AG04449 (cell line): ENCODE results near the gene UMAD1.

Source experiments
- CTCF ChIA-PET: fragments of 350-600 bp; formaldehyde crosslinking; extraction: SDS; loops from one replicate; lab custom pipeline; 2021; ENCODE audit warnings: antibody characterized with exemption; lab: Yijun Ruan, JAX
- POLR2A ChIA-PET: fragments of 400-600, 350-600 bp; formaldehyde crosslinking; extraction: SDS; loops from one replicate; lab custom pipeline; 2020; ENCODE audit warnings: antibody characterized with exemption, inconsistent platforms; lab: Yijun Ruan, JAX
- DNase-seq: peaks from one replicate; pipeline ENCODE4 v3.0.0-alpha.2; 2010; ENCODE audit warnings: low read depth, low spot score
- H3K4me3 ChIP-seq: 2 replicates; pipeline ENCODE4 v1.5.1; 2011; ENCODE audit warnings: low read depth, mild to moderate bottlenecking, control low read depth, low read length
- TF ChIP-seq, protein P1 (sequence below): IDR thresholded peaks from one replicate; pipeline ENCODE4 v1.5.1; 2011; ENCODE audit warnings: mild to moderate bottlenecking, moderate library complexity, low read length, control low read depth, inconsistent platforms; ENCODE audit not compliant: insufficient read depth; ENCODE audit errors: missing control alignments

Gene UMAD1

DNA sequence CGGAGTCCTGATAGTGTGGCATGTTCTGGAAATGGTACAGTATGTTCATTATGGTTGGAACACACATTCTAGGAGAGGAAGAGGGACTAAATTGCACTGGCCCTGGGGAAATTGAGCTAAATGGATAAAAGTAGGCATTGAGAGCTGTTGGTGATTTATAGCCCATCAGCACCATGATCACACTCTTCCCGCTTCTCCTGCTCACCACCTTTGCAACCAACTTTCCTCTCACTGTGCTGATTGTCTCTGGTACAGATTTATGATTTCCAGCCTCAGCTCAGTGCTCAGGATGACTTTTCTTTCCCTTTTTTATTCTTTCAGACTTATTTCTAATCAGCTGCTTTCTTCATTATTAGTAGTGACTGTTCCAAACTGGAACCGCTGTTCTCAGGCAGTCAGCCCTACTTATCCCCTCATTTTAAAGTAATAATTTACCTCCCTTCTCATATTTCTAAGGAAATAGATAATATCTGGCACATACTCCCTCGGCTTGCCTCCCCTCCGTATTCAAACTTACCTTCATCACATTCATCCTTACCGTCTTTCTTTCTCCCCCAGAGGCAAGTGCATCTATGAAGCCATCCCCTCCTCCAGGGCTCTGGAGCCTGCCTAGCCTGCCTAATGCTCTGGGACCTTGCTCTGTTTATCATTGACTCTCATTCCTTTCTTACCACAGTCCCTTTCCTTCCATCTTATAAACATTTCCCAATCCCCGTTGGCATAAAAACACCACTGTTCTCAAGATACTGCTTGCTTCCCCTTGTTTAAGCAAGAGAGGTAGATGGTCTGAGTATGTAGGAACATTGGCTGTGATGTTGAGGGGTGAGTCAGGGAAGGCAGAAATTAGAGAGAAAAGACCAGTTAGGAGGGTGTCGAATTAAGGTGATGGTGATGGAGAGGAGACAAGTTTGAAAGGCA lies 129.4 kb downstream of the UMAD1 start:
- no peak for DNase-seq
- H3K4me3 ChIP-seq = no peak overlapping the region
- TF ChIP-seq, protein P1, sequence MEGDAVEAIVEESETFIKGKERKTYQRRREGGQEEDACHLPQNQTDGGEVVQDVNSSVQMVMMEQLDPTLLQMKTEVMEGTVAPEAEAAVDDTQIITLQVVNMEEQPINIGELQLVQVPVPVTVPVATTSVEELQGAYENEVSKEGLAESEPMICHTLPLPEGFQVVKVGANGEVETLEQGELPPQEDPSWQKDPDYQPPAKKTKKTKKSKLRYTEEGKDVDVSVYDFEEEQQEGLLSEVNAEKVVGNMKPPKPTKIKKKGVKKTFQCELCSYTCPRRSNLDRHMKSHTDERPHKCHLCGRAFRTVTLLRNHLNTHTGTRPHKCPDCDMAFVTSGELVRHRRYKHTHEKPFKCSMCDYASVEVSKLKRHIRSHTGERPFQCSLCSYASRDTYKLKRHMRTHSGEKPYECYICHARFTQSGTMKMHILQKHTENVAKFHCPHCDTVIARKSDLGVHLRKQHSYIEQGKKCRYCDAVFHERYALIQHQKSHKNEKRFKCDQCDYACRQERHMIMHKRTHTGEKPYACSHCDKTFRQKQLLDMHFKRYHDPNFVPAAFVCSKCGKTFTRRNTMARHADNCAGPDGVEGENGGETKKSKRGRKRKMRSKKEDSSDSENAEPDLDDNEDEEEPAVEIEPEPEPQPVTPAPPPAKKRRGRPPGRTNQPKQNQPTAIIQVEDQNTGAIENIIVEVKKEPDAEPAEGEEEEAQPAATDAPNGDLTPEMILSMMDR = no peak
- CTCF ChIA-PET = interaction anchor here (1.1 to 1.3 kb wide), 2 partner anchors 9 to 90 kb away, joined by 3 to 5 read pairs; no protein-coding TSS in a partner anchor
- POLR2A ChIA-PET = no interaction called here

DNA sequence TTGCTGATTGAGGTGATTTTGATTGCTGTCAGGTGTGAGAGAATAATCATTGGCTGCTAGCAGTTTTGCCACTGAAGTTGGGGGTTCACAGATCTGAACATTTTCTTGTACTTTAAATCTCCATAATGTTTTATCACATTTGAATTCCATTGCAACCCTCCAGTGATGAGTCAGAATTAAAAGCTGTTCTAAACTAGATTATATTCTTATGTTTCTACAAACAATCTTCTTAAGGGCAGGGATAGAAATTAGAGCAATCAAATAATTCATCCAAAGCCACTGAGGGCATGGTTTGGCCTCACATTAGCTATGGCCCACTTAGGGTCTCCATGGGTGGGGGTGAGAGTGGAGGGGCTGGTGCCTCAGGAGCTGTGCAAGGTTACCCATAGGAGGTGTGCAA lies 130.9 kb downstream of the UMAD1 start:
- no peak overlapping the region for H3K4me3 ChIP-seq
- TF ChIP-seq, protein P1 = no peak
- ChIA-PET CTCF (interaction anchor here (1.1 to 1.2 kb wide), 2 partner anchors 9 to 90 kb away, joined by 4 to 5 read pairs; no protein-coding TSS in a partner anchor), POLR2A (interaction anchor here (0.7 kb wide), 1 partner anchor 225 kb away, joined by 3 read pairs; no protein-coding TSS in a partner anchor)
- no peak for DNase-seq

DNA sequence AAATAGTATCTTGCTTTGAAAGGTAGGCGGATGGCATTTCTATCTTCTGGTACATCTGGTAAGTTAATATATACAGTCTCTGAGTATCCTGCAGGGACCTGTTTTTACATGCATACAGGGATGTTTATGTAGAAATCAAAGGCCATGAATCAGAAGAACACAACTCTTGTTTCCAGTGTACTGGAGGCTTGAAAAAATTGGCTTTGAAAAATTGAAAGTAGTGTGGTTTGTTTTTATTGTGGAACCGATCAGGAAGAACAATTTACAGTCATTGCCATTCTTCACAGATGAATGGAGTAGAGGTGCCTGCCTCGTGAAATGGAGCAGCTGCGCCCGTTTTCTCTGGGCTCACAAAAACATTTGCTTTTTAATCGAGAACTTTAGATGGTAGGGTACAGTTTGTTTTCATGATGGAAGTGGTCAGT lies 131.9 kb downstream of the UMAD1 start:
- no peak for DNase-seq
- TF ChIP-seq, protein P1 = no peak
- no peak overlapping the region for H3K4me3 ChIP-seq
- POLR2A ChIA-PET = no interaction called here
- CTCF ChIA-PET = interaction anchor here (1.4 kb wide), 1 partner anchor 92 kb away, joined by 4 read pairs; no protein-coding TSS in a partner anchor

DNA sequence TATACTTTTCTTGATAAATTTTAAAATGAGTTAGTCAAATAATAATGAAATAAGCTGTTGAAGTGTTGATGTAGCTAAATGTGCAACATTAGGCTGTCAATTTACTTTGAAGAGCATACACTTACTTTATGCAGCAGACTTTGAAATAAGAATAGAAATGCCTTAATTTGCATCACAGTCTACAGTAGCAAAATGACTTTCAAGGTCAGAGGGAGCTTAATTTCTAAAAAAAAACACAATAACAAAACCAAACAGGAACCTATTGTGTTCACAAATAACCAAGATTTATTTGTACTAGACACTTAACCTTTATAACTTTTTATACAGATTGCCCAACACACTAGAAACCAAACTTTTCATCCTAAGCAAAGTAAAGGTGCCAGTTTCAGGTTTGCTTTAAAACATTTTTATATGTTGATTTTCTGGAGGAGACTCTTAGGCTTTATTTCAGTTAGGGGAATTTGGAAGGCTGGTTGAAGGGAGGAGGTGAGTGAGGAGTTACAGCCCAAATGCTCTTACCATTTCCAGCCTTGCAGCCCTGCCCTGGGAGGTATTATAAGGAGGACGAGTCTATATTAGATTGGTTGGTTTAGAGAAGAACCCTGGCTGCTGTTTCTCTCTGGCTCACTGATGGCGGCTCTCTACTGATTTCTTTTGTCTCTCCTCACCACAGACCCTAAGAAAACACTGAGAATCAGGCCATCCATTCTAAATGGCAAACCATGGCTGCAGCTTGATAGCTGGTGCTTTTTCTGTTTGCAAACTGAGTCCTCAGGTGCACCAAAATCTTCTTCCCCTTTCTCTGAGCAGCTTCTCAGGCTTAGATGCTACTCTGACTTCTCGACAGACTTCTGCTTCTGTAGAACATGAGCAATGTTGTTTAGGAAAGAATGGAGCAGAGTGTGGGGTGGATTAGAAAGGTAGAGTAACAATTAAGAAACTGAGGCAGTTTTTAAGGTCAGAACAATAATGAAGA lies 133.1 kb downstream of the UMAD1 start:
- DNase-seq = no peak
- ChIA-PET CTCF (interaction anchor here (1.4 kb wide), 1 partner anchor 93 kb away, joined by 4 read pairs; no protein-coding TSS in a partner anchor), POLR2A (no interaction called here)
- TF ChIP-seq, protein P1 = no peak
- no peak overlapping the region for H3K4me3 ChIP-seq

DNA sequence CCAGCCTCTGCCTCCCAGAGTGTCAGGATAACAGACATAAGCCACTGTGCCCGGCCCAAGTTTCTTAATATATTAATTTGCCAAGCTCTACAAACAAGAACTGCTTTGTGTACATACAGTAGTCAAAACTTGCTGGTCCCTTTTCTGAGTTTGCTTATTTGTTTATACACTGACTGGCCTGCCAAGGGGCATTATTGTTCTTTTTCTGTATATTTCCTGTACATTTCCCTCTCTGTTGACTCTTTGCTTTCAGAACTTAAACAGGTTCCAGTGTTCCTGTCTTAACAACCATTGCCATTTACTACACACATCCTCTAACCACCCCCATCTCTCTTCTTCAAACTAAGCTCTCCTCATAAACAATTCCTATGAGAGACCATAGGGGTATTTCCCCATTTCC lies 139.3 kb downstream of the UMAD1 start:
- TF ChIP-seq, protein P1 = no peak
- ChIA-PET CTCF (interaction anchor here (1.1 to 1.4 kb wide), 2 partner anchors 11 to 99 kb away, joined by 3 to 5 read pairs; no protein-coding TSS in a partner anchor), POLR2A (no interaction called here)
- no peak for DNase-seq
- no peak overlapping the region for H3K4me3 ChIP-seq
